ENCODE data around the gene GAL3ST2.

Gene GAL3ST2

DNA sequence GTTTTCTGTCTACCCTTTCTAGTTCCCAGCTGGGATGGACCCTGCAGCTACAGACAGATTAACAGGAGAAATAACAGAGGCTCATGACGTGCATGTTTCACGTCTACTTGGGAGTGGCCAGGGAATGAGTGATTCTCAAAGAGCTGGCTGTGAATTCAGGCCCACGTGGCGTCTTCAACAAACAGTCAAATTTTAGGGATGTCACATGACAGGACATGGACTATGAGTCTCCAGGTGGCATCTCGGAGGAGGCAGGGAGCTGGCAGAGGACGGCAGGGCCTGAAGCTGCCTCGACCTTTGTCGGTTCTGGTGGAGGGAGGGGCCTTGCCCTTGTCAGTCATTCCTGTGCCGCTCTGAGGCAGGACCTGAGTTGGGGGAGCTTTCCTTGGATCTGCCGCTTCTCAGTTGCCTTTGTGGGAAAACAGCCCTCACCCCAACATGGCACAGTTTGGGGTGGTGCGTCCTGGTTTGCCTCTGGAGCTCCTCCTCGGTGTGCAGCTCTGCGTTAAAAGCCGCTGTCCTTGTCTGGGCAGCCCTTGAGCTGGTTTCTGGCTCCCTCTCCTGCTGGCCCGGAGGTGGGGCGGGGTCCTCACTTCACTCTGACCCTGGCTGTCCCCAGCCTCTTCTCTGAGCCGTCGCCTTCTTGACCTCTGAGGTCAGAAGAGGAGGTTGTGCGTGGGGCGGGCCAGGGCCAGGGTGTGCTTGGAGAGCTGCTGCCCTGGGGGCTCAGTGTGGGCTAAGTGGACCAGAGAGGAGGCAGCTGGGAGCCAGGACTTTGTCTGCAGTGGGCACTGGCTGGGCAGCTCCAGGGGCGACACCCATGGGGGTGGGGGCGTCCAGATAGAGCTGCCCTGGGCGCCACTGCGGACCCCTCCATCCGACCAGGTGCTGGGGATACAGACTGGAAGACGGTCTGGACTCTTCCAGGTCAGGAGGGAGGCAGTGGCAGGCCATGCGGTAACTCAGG lies 12.1 kb upstream of the GAL3ST2 start:
- TF ChIP-seq EZH2phosphoT487 (IDR thresholded peaks at IDR 0.05; ENCODE audit: borderline replicate concordance, low read length), result no peak
- TF ChIP-seq, protein P1, sequence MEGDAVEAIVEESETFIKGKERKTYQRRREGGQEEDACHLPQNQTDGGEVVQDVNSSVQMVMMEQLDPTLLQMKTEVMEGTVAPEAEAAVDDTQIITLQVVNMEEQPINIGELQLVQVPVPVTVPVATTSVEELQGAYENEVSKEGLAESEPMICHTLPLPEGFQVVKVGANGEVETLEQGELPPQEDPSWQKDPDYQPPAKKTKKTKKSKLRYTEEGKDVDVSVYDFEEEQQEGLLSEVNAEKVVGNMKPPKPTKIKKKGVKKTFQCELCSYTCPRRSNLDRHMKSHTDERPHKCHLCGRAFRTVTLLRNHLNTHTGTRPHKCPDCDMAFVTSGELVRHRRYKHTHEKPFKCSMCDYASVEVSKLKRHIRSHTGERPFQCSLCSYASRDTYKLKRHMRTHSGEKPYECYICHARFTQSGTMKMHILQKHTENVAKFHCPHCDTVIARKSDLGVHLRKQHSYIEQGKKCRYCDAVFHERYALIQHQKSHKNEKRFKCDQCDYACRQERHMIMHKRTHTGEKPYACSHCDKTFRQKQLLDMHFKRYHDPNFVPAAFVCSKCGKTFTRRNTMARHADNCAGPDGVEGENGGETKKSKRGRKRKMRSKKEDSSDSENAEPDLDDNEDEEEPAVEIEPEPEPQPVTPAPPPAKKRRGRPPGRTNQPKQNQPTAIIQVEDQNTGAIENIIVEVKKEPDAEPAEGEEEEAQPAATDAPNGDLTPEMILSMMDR (IDR thresholded peaks at IDR 0.05; ENCODE audit: low read depth, low read length, poor library complexity, severe bottlenecking), result no peak
- no peak overlapping the region for H3K27ac ChIP-seq (ENCODE audit: low read depth, low read length)
- no peaks in the 10 kb centered on the region for H4K20me1 ChIP-seq (ENCODE audit: control insufficient read depth, insufficient read depth, low read depth, low read length)
- no peaks in the 10 kb centered on the region for H3K9me3 ChIP-seq (ENCODE audit: control insufficient read depth, insufficient read depth, low read length)
- peaks cover 3% of the 10 kb centered on the region; the same call in 1 of the 2 replicates for H3K4me1 ChIP-seq (ENCODE audit: control insufficient read depth, low read length)
- H3K79me2 ChIP-seq (ENCODE audit: control insufficient read depth, low read length), result no peaks in the 10 kb centered on the region
- H3K4me2 ChIP-seq (ENCODE audit: low read length), result no peak overlapping the region
- no peak overlapping the region for H3K4me3 ChIP-seq (ENCODE audit: low read length)
- H3K36me3 ChIP-seq (ENCODE audit: control insufficient read depth, low read length), result peaks cover 16% of the 10 kb centered on the region
- no peaks in the 10 kb centered on the region for H3K9me2 ChIP-seq (replicated peaks; ENCODE audit: control insufficient read depth, low read length)
- H3F3A ChIP-seq (ENCODE audit: control insufficient read depth, insufficient read depth), result no peaks in the 10 kb centered on the region
- H3K27me3 ChIP-seq (ENCODE audit: control insufficient read depth, low read length), result no peaks in the 10 kb centered on the region

DNA sequence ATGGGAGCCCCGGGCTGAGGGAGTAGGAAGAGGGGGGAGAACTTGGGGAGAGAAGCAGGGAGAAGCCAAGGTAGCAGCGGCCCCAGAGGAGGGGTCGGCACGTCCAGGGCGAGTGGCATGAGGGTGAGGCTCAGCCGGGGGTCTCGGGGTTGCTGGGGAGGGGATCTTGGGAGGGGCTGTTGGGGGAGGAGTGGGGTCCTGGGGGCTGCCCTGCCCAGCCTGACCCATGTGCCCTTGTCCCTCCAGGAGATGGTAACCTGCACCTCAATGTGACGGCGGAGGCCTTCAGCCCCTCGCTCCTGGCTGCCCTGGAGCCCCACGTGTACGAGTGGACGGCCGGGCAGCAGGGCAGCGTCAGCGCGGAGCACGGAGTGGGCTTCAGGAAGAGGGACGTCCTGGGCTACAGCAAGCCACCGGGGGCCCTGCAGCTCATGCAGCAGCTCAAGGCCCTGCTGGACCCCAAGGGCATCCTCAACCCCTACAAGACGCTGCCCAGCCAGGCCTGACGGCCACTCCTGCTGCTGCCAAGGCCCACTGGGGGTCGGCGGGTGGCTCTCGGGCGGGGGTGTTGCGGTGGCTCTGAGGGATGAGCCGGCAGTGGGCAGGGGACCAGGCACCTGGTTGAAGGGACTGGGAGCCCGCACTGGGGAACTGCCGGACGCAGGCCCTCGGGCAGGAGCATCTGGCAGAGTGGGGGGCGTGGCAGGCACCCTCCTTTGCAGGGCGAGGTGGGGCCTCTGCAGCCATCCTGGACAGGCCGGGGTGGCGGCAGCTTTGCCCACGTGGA lies 9.0 kb upstream of the GAL3ST2 start:
- TF ChIP-seq, protein P1 (IDR thresholded peaks at IDR 0.05; ENCODE audit: low read depth, low read length, poor library complexity, severe bottlenecking), result no peak
- TF ChIP-seq EZH2phosphoT487 (IDR thresholded peaks at IDR 0.05; ENCODE audit: borderline replicate concordance, low read length), result no peak
- Histone ChIP-seq H3K4me2 (ENCODE audit: low read length) (no peak overlapping the region), H3K4me3 (ENCODE audit: low read length) (no peak overlapping the region)

DNA sequence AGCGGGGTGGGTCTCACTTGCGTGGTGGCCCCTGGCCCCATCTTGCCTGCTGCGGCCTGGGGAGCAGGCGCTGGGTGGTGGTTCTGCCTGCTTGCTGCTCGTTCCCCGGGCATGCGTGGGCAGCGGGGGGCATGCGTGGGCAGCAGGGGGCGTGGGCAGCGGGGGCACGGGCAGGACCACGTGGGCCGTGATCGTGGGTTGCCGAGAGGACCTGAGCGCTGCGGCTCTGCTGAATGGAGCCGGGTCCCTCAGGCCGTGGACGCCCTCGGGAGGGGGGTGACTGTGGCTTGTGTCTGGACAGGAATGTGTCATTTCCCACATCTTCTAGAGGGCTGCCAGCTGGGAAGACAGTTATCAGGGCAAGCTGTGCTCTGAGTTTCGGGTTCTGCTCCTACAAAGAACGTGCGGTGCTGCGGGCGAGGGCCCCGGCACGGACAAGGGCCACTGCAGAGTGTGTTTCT lies 8.3 kb upstream of the GAL3ST2 start:
- Histone ChIP-seq H3K9me3 (ENCODE audit: control insufficient read depth, insufficient read depth, low read length) (no peaks in the 10 kb centered on the region), H3F3A (ENCODE audit: control insufficient read depth, insufficient read depth) (0 out of 2 replicates have a peak, but pooled peaks cover 4% of the 10 kb centered on the region), H3K9me2 (replicated peaks; ENCODE audit: control insufficient read depth, low read length) (no peaks in the 10 kb centered on the region), H3K27ac (ENCODE audit: low read depth, low read length) (no peak overlapping the region), H3K36me3 (ENCODE audit: control insufficient read depth, low read length) (no peaks in the 10 kb centered on the region), H3K27me3 (ENCODE audit: control insufficient read depth, low read length) (no peaks in the 10 kb centered on the region), H3K79me2 (ENCODE audit: control insufficient read depth, low read length) (no peaks in the 10 kb centered on the region), H4K20me1 (ENCODE audit: control insufficient read depth, insufficient read depth, low read depth, low read length) (no peaks in the 10 kb centered on the region), H3K4me3 (ENCODE audit: low read length) (no peak overlapping the region), H3K4me1 (ENCODE audit: control insufficient read depth, low read length) (peaks cover 4% of the 10 kb centered on the region), H3K4me2 (ENCODE audit: low read length) (no peak overlapping the region)
- no peak for TF ChIP-seq EZH2phosphoT487 (IDR thresholded peaks at IDR 0.05; ENCODE audit: borderline replicate concordance, low read length)
- TF ChIP-seq, protein P1 (IDR thresholded peaks at IDR 0.05; ENCODE audit: low read depth, low read length, poor library complexity, severe bottlenecking), result no peak

More for the DNA sequence above, 9.0 kb upstream of the GAL3ST2 start:
- Histone ChIP-seq H3K4me1 (ENCODE audit: control insufficient read depth, low read length) (peaks cover 4% of the 10 kb centered on the region), H3K27ac (ENCODE audit: low read depth, low read length) (no peak overlapping the region), H4K20me1 (ENCODE audit: control insufficient read depth, insufficient read depth, low read depth, low read length) (no peaks in the 10 kb centered on the region), H3F3A (ENCODE audit: control insufficient read depth, insufficient read depth) (0 out of 2 replicates have a peak, but pooled peaks cover 4% of the 10 kb centered on the region), H3K36me3 (ENCODE audit: control insufficient read depth, low read length) (no peaks in the 10 kb centered on the region), H3K79me2 (ENCODE audit: control insufficient read depth, low read length) (no peaks in the 10 kb centered on the region), H3K9me3 (ENCODE audit: control insufficient read depth, insufficient read depth, low read length) (no peaks in the 10 kb centered on the region), H3K27me3 (ENCODE audit: control insufficient read depth, low read length) (no peaks in the 10 kb centered on the region), H3K9me2 (replicated peaks; ENCODE audit: control insufficient read depth, low read length) (no peaks in the 10 kb centered on the region)

Measured in DOHH2 (cell line).